Thyroid gland (tissue), 4 donors: ENCODE data around the gene ANKRD65.

ENCODE experiments used
- CTCF ChIP-seq, 6 experiments: fragments of 200-600 bp in 3 of 6; fragments of 450-650 bp in 3 of 6; sonication (generic) in 3 of 6; IDR thresholded peaks; one replicate each; pipeline ENCODE4 v1.5.1; 2016 to 2019; ENCODE audit warnings: antibody characterized with exemption in 6 of 6, mild to moderate bottlenecking in 2 of 6, inconsistent platforms in 1 of 6, moderate library complexity in 1 of 6
- POLR2A ChIP-seq, 2 donors: fragments of 450-650 bp; IDR thresholded peaks; one replicate each; pipeline ENCODE4 v1.6.1; 2017; ENCODE audit warnings: antibody characterized with exemption in 2 of 2, mild to moderate bottlenecking in 2 of 2, moderate library complexity in 1 of 2

- TF ChIP-seq CTCF (IDR thresholded peaks at IDR 0.05) (no peak), POLR2A (IDR thresholded peaks at IDR 0.05) (no peak)
These were observed 2.4 kb downstream of the ANKRD65 start for GRCh38 chr1:1418464-1419362.
